Activated naive CD8-positive, alpha-beta T cell (primary cell): ENCODE results near the gene CRABP2.

Experiments used
- H3K27ac Mint-ChIP-seq: one replicate; pipeline ENCODE4 v1.8.0; 2021; ENCODE audit warnings: mixed read lengths
- H3K27me3 Mint-ChIP-seq: one replicate; pipeline ENCODE4 v1.8.0; 2021; ENCODE audit warnings: mixed read lengths
- H3K36me3 Mint-ChIP-seq: one replicate; pipeline ENCODE4 v1.8.0; 2021; ENCODE audit warnings: mixed read lengths
- H3K4me1 Mint-ChIP-seq: one replicate; pipeline ENCODE4 v1.8.0; 2021; ENCODE audit warnings: low read depth, mixed read lengths
- H3K4me3 Mint-ChIP-seq: one replicate; pipeline ENCODE4 v1.8.0; 2021; ENCODE audit warnings: mild to moderate bottlenecking, mixed read lengths
- H3K9me3 Mint-ChIP-seq: one replicate; pipeline ENCODE4 v1.8.0; 2021; ENCODE audit warnings: low read depth, mixed read lengths

The CRABP2 gene

DNA sequence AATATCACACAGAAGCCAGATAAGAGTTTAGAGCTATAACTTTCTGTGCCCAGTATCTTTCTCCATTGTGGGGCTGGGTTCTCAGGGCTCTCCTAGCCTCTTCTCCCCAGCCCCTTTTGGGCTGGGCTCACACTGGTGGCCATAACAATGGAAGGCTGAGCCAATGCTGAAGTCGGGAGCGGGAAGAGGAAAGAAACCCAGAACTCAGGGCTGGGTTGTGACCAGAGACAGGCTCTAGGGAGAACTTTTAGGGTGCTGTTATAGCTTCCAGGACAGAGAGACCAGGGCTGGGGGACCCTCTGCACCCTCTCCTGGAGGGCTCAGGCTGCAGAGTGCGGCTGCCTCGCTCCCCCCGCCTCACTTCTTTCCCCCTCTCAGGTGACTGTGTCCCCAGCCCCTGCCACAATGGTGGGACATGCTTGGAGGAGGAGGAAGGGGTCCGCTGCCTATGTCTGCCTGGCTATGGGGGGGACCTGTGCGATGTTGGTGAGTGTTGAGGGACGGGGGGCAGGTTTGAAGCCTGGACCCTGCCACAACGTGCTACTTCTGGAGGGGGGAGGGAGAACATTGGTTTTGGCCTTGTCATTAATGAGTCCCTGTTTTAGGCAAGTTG is 49.4 kb downstream of the CRABP2 start:
- peak overlapping the region; percentile 83 for H3K4me3 Mint-ChIP-seq
- H3K4me1 Mint-ChIP-seq, result peaks cover 32% of the 10 kb centered on the region
- peak overlapping the region; percentile 7 for H3K27ac Mint-ChIP-seq
- H3K36me3 Mint-ChIP-seq, result no peaks in the 10 kb centered on the region
- H3K27me3 Mint-ChIP-seq, result peaks cover 39% of the 10 kb centered on the region
- no peaks in the 10 kb centered on the region for H3K9me3 Mint-ChIP-seq

DNA sequence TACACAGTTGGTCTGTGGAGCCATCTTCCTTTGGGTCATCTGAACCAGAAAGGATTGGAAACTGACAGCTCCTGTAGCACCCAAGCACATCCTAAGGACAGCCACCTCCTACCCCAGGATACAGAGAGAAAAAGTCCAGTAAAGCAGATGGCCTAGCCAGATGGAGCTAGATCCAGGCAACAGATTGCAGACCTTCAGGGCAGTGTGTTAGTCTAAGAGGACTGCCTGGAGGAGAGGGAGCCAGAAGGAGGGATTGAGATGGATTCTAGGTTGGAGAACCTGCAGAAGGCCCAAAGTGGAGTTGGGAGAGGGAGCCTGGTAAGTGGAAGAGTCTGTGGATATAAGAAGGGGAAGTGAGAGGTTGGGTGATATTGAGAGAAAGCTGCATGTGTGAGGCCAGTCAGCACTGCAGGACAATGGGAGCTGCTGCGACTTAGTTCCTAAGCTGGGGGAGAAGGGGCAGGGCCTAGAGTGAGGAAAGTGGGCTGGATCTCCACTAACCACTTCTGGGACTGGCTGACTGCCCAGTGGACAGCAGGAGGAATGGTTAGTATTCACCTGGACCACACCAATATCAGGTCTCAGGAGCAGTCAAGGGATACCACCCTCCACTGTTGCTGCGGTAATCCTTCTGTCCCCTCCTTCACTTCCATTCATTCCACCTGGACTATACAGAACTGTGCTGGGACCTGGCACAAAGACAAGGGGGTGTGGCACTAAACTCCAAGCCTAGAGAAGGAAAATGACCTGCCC is 50.1 kb downstream of the CRABP2 start:
- Mint-ChIP-seq H3K27ac (peak overlapping the region; percentile 7), H3K27me3 (peaks cover 40% of the 10 kb centered on the region), H3K36me3 (no peaks in the 10 kb centered on the region), H3K4me3 (peak overlapping the region; percentile 83), H3K4me1 (peaks cover 25% of the 10 kb centered on the region), H3K9me3 (no peaks in the 10 kb centered on the region)

DNA sequence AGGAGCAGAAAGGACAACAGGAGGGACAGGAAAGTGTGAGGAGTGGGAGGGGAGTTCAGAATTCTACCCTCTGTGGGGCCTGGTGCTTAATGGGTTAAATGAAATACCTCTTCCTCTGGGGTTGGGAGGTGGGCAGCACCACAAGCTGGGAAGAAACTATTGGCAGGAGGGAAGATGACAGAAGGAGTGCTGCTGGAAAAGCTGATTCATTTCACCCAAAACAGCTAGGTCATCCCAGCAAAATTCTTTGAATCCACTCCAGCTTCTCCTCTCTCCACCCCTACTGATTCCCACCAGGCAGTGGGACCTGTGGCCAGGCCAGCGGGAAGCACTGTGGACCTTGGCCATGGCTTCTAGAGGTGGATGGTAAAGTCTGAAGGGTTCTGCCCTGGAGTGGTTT is 50.7 kb downstream of the CRABP2 start:
- H3K27me3 Mint-ChIP-seq, result peaks cover 41% of the 10 kb centered on the region
- no peaks in the 10 kb centered on the region for H3K9me3 Mint-ChIP-seq

DNA sequence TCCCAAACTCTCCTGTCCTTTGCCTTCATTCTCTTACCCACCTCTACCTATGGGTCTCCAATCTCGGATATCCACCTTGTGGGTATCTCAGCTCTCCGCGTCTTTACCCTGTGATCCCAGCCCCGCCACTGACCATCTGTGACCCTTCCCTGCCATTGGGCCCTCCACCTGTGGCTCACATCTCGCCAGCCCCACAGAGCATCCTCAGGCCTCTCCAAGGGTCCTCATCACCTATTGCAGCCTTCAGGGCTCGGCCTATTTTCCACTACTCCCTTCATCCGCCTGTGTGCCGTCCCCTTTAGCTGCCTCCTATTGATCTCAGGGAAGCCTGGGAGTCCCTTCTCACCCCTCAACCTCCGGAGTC is 52.4 kb downstream of the CRABP2 start:
- Mint-ChIP-seq H3K9me3 (no peaks in the 10 kb centered on the region), H3K27me3 (peaks cover 52% of the 10 kb centered on the region), H3K36me3 (no peaks in the 10 kb centered on the region), H3K4me3 (no peak overlapping the region), H3K27ac (no peak overlapping the region), H3K4me1 (peaks cover 13% of the 10 kb centered on the region)

More for the DNA sequence above, 50.7 kb downstream of the CRABP2 start:
- H3K4me1 Mint-ChIP-seq, result peaks cover 20% of the 10 kb centered on the region
- no peak overlapping the region for H3K4me3 Mint-ChIP-seq
- H3K27ac Mint-ChIP-seq, result no peak overlapping the region
- H3K36me3 Mint-ChIP-seq, result no peaks in the 10 kb centered on the region

DNA sequence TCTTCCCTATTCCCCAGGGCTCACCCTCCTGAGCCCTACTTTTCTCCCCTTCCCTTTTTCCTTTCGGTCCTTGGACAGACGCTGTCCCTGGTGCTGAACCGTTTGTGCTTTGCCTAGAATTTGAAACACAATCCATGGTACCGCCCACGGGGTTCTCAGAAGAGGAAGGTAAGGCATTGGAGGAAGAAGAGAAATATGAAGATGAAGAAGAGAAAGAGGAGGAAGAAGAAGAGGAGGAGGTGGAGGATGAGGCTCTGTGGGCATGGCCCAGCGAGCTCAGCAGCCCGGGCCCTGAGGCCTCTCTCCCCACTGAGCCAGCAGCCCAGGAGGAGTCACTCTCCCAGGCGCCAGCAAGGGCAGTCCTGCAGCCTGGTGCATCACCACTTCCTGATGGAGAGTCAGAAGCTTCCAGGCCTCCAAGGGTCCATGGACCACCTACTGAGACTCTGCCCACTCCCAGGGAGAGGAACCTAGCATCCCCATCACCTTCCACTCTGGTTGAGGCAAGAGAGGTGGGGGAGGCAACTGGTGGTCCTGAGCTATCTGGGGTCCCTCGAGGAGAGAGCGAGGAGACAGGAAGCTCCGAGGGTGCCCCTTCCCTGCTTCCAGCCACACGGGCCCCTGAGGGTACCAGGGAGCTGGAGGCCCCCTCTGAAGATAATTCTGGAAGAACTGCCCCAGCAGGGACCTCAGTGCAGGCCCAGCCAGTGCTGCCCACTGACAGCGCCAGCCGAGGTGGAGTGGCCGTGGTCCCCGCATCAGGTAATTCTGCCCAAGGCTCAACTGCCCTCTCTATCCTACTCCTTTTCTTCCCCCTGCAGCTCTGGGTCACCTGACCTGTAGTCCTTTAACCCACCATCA is 53.0 kb downstream of the CRABP2 start:
- peaks cover 7% of the 10 kb centered on the region for H3K4me1 Mint-ChIP-seq
- peaks cover 51% of the 10 kb centered on the region for H3K27me3 Mint-ChIP-seq
- H3K4me3 Mint-ChIP-seq, result no peak overlapping the region
- H3K27ac Mint-ChIP-seq, result no peak overlapping the region
- H3K36me3 Mint-ChIP-seq, result no peaks in the 10 kb centered on the region
- no peaks in the 10 kb centered on the region for H3K9me3 Mint-ChIP-seq
